Cardiac fibroblast (primary cell): ENCODE data around the gene ITPKA.

Experiments used
- DNase-seq, 2 donors: peaks; one replicate each; pipeline versions ENCODE4 v3.0.0 to v3.0.0-alpha.2; 2010; ENCODE audit warnings: low read depth in 2 of 2
- H3K4me3 ChIP-seq, 2 donors: replicated peaks in 1 of 2; 1 replicate in 1 of 2; 2 replicates in 1 of 2; pipeline ENCODE4 v1.5.1; 2011; ENCODE audit warnings: low read depth in 2 of 2, low read length in 2 of 2, mild to moderate bottlenecking in 2 of 2, moderate library complexity in 1 of 2
- CTCF ChIP-seq: IDR thresholded peaks from one replicate; pipeline ENCODE4 v1.5.1; 2011; ENCODE audit warnings: low read depth, mild to moderate bottlenecking, low read length, inconsistent platforms

The ITPKA gene

GRCh38 chr15:41483115-41483514, 10.6 kb upstream of the ITPKA start:
- H3K4me3 ChIP-seq, result no peak overlapping the region
- no peak for TF ChIP-seq CTCF
- no peak for DNase-seq

GRCh38 chr15:41483519-41483918, 10.2 kb upstream of the ITPKA start:
- DNase-seq, result no peak
- no peak overlapping the region for H3K4me3 ChIP-seq
- TF ChIP-seq CTCF, result no peak

GRCh38 chr15:41484937-41485625, 8.6 kb upstream of the ITPKA start:
- no peak for DNase-seq
- H3K4me3 ChIP-seq, result no peak overlapping the region
- no peak for TF ChIP-seq CTCF

- no peak overlapping the region for H3K4me3 ChIP-seq
- no peak for TF ChIP-seq CTCF
- no peak for DNase-seq
Observed at GRCh38 chr15:41486286-41486685, 7.4 kb upstream of the ITPKA start.

GRCh38 chr15:41487381-41487780, 6.3 kb upstream of the ITPKA start:
- no peak overlapping the region for H3K4me3 ChIP-seq
- no peak for TF ChIP-seq CTCF
- no peak for DNase-seq

- DNase-seq, result no peak
- TF ChIP-seq CTCF, result no peak
- no peak overlapping the region for H3K4me3 ChIP-seq
Observed at GRCh38 chr15:41487802-41488201, 5.9 kb upstream of the ITPKA start.

GRCh38 chr15:41489641-41490040, 4.0 kb upstream of the ITPKA start:
- no peak overlapping the region for H3K4me3 ChIP-seq
- DNase-seq, result no peak
- no peak for TF ChIP-seq CTCF
